ENCODE data around the gene MAN1B1.

MAN1B1 gene

GRCh38 chr9:137088121-137088520, 1.3 kb downstream of the MAN1B1 start:
- no peak for DNase-seq

GRCh38 chr9:137089232-137089947, 2.6 kb downstream of the MAN1B1 start:
- no peak for DNase-seq

GRCh38 chr9:137095664-137096517, 9.1 kb downstream of the MAN1B1 start:
- DNase-seq, result no peak

- DNase-seq, result no peak
Measured at GRCh38 chr9:137096785-137097546, 10.2 kb downstream of the MAN1B1 start.

- no peak for DNase-seq
Measured at GRCh38 chr9:137097761-137098462, 11.1 kb downstream of the MAN1B1 start.

GRCh38 chr9:137099231-137099630, 12.4 kb downstream of the MAN1B1 start:
- DNase-seq, result no peak

GRCh38 chr9:137103206-137103999, 16.6 kb downstream of the MAN1B1 start:
- no peak for DNase-seq

GRCh38 chr9:137105814-137106661, 19.3 kb downstream of the MAN1B1 start:
- no peak for DNase-seq

GRCh38 chr9:137106662-137107250, 20.0 kb downstream of the MAN1B1 start:
- DNase-seq, result no peak

- no peak for DNase-seq
Measured at GRCh38 chr9:137107312-137107921, 20.6 kb downstream of the MAN1B1 start.

- DNase-seq, result no peak
Measured at GRCh38 chr9:137107982-137108381, 21.2 kb downstream of the MAN1B1 start.

- DNase-seq, result no peak
Measured at GRCh38 chr9:137108608-137109249, 21.9 kb downstream of the MAN1B1 start.

- no peak for DNase-seq
Measured at GRCh38 chr9:137109250-137110146, 22.7 kb downstream of the MAN1B1 start.

- no peak for DNase-seq
Measured at GRCh38 chr9:137110147-137110910, 23.5 kb downstream of the MAN1B1 start.

- no peak for DNase-seq
Measured at GRCh38 chr9:137110911-137111787, 24.4 kb downstream of the MAN1B1 start.

GRCh38 chr9:137111788-137112563, 25.2 kb downstream of the MAN1B1 start:
- DNase-seq, result no peak
